ENCODE data around the gene EIF2S3B. TPM values are rescaled to one million over a fixed set of nuclear protein-coding genes. Genes with fewer than 3 reads are reported as not detected.

EIF2S3B gene
- polyA plus RNA-seq, 1 of the 3 experiments (the other 2 are of a cell fraction): 0.07 TPM

DNA sequence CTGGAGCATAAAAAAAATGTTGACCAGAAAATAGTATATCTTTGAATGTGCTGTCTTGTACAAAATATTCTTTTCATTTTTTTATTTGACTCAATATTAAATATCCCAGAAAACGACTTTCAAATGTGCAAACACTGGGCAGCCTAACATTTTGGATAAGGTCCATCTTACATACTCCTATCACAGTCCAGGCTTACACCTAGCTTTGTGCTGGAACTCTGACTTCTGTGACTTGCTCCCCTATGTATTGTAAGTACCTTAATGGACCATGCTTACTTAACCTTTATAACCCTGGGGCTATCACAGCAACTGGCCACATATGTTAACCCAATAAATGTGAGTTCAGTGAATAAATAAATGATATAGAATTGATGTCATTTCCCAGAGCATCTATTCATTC, 7.6 kb upstream of the EIF2S3B start (continued):
- TF ChIP-seq USF2 (IDR thresholded peaks at IDR 0.05; ENCODE audit: borderline replicate concordance, low read depth, low read length) (no peak), USF1 (IDR thresholded peaks at IDR 0.05; ENCODE audit: borderline replicate concordance, low read depth) (no peak), MEF2A (IDR thresholded peaks at IDR 0.05; ENCODE audit: borderline replicate concordance, low read depth) (no peak)

- Histone ChIP-seq H4K20me1 (ENCODE audit: insufficient read depth) (no peaks in the 10 kb centered on the region), H3K36me3 (replicated peaks in 1 of 2; ENCODE audit: control insufficient read depth in 1 of 2, insufficient read depth in 2 of 2, low read length in 1 of 2) (no peaks in the 10 kb centered on the region), H3K4me1 (ENCODE audit: control insufficient read depth in 1 of 2, insufficient read depth in 2 of 2, low read depth in 1 of 2, low read length in 1 of 2) (no peaks in the 10 kb centered on the region), H2AFZ (ENCODE audit: low read depth) (no peak overlapping the region), H3K9me2 (no peaks in the 10 kb centered on the region), H3K9me3 (no peaks in the 10 kb centered on the region), H3K4me3 (ENCODE audit: low read depth in 2 of 2, low read length in 1 of 2) (no peak overlapping the region), H3K79me2 (ENCODE audit: insufficient read depth) (no peaks in the 10 kb centered on the region), H3K4me2 (no peak overlapping the region), H3K27me3 (ENCODE audit: insufficient read depth) (peaks cover 7% of the 10 kb centered on the region; the same call in 1 of the 2 replicates), H3F3A (replicated peaks; ENCODE audit: insufficient read depth) (no peaks in the 10 kb centered on the region), H3K27ac (ENCODE audit: low read depth in 2 of 2, low read length in 1 of 2) (no peak overlapping the region), H3K9ac (no peak overlapping the region)
- DNase-seq: no peak
- ChIA-PET POLR2A (no interaction called here), CTCF (no interaction called here)
- WGBS (ENCODE audit: low lambda C conversion rate): 3% methylated on average over 3 of the region's 3 CpGs
- TF ChIP-seq POLR2AphosphoS5 (IDR thresholded peaks at IDR 0.05; ENCODE audit: low read depth, low read length): no peak
- TF ChIP-seq, protein P1, sequence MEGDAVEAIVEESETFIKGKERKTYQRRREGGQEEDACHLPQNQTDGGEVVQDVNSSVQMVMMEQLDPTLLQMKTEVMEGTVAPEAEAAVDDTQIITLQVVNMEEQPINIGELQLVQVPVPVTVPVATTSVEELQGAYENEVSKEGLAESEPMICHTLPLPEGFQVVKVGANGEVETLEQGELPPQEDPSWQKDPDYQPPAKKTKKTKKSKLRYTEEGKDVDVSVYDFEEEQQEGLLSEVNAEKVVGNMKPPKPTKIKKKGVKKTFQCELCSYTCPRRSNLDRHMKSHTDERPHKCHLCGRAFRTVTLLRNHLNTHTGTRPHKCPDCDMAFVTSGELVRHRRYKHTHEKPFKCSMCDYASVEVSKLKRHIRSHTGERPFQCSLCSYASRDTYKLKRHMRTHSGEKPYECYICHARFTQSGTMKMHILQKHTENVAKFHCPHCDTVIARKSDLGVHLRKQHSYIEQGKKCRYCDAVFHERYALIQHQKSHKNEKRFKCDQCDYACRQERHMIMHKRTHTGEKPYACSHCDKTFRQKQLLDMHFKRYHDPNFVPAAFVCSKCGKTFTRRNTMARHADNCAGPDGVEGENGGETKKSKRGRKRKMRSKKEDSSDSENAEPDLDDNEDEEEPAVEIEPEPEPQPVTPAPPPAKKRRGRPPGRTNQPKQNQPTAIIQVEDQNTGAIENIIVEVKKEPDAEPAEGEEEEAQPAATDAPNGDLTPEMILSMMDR (IDR thresholded peaks at IDR 0.05): peak; percentile 28; the same call in 1 of the 2 replicates
- TF ChIP-seq YY1 (IDR thresholded peaks at IDR 0.05; ENCODE audit: low read depth): no peak
- TF ChIP-seq, protein P2, sequence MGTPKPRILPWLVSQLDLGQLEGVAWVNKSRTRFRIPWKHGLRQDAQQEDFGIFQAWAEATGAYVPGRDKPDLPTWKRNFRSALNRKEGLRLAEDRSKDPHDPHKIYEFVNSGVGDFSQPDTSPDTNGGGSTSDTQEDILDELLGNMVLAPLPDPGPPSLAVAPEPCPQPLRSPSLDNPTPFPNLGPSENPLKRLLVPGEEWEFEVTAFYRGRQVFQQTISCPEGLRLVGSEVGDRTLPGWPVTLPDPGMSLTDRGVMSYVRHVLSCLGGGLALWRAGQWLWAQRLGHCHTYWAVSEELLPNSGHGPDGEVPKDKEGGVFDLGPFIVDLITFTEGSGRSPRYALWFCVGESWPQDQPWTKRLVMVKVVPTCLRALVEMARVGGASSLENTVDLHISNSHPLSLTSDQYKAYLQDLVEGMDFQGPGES (IDR thresholded peaks at IDR 0.05; ENCODE audit: low read depth, low read length): no peak
- TF ChIP-seq RAD21 (IDR thresholded peaks at IDR 0.05; ENCODE audit: low read length): 0 out of 2 replicates have a peak, but pooled peaks have one; percentile 6
- TF ChIP-seq, protein P3, sequence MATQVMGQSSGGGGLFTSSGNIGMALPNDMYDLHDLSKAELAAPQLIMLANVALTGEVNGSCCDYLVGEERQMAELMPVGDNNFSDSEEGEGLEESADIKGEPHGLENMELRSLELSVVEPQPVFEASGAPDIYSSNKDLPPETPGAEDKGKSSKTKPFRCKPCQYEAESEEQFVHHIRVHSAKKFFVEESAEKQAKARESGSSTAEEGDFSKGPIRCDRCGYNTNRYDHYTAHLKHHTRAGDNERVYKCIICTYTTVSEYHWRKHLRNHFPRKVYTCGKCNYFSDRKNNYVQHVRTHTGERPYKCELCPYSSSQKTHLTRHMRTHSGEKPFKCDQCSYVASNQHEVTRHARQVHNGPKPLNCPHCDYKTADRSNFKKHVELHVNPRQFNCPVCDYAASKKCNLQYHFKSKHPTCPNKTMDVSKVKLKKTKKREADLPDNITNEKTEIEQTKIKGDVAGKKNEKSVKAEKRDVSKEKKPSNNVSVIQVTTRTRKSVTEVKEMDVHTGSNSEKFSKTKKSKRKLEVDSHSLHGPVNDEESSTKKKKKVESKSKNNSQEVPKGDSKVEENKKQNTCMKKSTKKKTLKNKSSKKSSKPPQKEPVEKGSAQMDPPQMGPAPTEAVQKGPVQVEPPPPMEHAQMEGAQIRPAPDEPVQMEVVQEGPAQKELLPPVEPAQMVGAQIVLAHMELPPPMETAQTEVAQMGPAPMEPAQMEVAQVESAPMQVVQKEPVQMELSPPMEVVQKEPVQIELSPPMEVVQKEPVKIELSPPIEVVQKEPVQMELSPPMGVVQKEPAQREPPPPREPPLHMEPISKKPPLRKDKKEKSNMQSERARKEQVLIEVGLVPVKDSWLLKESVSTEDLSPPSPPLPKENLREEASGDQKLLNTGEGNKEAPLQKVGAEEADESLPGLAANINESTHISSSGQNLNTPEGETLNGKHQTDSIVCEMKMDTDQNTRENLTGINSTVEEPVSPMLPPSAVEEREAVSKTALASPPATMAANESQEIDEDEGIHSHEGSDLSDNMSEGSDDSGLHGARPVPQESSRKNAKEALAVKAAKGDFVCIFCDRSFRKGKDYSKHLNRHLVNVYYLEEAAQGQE (IDR thresholded peaks at IDR 0.05; ENCODE audit: low read depth, low read length): no peak
- TF ChIP-seq NFIC (IDR thresholded peaks at IDR 0.05; ENCODE audit: borderline replicate concordance): no peak
- no peak for TF ChIP-seq JUND (IDR thresholded peaks at IDR 0.05)
Measured at GRCh38 chr12:10501030-10501429, 4.7 kb upstream of the EIF2S3B start.

Measured in SK-N-SH (cell line).